ENCODE results near the gene STK24.
"Not testable (repeated sequence)": the region's sequence is repeated elsewhere in the genome, so short reads cannot be mapped to it uniquely, and the experiment has no call there.

Gene STK24

DNA sequence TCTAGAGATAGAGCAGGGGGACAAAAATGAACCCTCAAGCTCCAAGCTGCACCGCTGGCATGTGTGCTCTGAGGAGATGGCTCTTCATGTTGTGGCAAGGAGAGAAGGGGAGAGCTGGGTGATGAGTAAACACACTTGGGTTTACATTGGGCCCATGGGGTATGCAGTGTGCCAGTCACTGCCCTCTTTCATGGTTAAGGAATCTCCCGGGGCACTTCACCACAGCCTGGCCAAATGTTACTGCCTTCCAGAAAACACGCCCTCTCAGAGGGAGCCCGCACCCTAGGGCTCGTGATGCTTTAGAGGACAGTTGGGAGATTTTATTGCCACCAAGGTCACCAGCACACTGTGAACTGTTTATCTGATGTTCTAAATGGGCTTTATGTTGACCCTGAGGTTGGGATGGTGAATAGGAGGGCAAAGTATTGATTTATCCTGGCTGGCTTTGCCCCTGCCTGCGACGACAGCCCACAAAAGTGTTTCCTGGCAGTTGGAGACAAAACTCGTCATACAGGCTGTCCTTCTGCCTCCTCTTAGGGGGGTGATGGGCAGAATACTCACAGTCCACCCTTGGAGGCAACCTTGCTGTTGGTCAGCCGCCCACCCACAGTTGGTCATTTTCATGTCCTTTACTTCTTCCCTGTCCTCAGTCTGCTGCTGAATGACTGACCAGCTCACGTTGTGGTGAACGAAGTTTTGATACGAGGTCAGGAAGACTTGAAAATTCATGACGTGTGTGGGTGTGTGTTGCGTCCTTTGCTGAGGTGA is 156.9 kb downstream of the STK24 start:
- DNase-seq (ENCODE audit: insufficient read length, low spot score) (no peak), FAIRE-seq (no peak)
- TF ChIP-seq POLR2A (IDR thresholded peaks at IDR 0.05; ENCODE audit: low read depth, low read length): no peak

DNA sequence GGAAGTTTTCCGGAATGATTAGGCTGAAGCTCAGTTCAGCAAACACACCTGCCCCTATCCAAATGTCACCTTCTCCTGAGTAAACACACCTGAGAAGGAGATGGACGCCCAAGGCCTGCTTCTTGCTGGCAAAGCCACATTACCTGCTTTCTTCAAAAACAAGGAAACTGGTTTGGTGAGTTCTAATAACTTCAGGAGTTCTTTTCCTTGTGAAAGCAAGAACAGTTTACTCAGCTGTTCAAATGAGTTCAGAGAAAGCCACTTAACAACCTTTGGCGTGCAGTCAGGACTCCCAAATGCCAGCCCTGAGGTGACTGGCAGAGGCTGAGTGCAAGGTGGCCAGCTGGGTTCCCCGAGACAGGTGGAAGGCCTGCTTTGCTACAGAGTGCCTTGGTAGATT is 160.5 kb downstream of the STK24 start:
- FAIRE-seq (no peak), DNase-seq (ENCODE audit: insufficient read length, low spot score) (no peak)
- TF ChIP-seq POLR2A (IDR thresholded peaks at IDR 0.05; ENCODE audit: low read depth, low read length): no peak

DNA sequence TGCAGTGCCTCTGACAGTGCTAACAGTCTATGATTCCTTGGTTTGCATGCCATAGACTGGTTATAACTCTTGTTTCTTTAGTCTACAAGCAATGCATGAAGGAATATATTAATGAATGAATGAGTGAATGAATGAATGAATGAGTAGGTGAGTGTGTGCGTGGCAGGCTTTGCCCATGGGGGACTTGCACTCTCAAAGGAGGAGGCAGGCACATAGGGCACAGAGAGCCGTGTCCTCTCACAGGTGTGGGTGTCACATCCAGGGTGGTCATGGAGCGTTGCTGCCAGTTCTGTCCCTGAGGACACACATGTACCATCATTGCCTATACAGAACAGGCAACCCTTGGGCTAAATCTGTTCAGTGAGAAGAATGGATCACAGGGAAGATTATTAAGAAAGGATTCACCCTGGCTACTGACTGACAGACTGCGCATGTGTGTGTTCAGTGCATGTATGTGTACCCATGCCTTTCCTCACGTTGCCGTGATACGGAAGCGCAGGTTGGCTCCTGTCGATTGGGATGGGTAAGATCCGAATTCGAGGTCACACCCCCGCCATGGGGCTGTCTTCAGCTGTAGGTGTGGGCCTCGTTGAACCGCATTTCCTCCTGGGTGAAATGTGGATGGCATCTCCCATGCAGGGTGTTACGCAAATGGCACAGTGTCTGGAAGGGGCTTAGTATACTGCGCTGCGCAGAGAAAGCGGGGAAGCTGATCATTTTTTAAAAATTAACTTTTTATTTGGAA is 161.4 kb downstream of the STK24 start:
- DNase-seq (ENCODE audit: insufficient read length, low spot score) (no peak), FAIRE-seq (no peak)
- TF ChIP-seq POLR2A (IDR thresholded peaks at IDR 0.05; ENCODE audit: low read depth, low read length): no peak

DNA sequence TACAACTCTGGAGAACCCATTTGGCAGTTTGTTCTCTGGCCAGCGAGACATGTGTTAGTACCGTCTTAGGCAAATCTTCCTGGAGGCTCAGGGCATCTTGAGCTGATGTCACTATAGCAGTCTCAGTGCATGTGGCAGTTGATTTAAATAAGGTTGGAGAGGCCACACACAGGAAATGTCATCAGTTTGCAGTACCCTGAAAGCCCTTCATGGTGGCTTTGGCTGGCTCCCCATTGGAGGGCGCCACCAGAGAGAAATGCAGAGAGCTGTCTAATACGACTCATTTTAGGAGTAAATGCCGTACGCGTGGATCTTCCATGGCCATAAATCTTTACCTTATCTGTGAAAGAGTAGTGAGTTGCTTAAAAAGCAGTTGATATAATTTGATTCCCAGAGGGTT is 163.1 kb downstream of the STK24 start:
- no peak for TF ChIP-seq POLR2A (IDR thresholded peaks at IDR 0.05; ENCODE audit: low read depth, low read length)
- no peak for FAIRE-seq
- no peak for DNase-seq (ENCODE audit: insufficient read length, low spot score)

DNA sequence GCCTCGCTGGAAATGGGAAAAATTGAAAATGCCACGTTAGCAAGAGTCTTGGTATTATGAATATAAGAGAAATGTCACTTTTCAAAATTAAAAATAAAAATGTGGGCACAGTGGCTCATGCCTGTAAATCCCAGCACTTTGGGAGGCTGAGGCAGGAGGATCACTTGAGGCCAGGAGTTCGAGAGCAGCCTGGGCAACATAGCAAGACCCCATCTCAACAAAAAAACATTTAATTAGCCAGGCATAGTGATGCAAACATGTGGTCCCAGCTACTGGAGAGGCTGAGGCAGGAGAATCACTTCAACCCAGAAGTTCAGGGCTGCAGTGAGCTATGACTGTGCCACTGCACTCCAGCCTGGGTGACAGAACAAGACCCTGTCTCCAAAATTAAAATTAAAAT is 163.6 kb downstream of the STK24 start:
- DNase-seq (ENCODE audit: insufficient read length, low spot score); FAIRE-seq: not testable (repeated sequence)

DNA sequence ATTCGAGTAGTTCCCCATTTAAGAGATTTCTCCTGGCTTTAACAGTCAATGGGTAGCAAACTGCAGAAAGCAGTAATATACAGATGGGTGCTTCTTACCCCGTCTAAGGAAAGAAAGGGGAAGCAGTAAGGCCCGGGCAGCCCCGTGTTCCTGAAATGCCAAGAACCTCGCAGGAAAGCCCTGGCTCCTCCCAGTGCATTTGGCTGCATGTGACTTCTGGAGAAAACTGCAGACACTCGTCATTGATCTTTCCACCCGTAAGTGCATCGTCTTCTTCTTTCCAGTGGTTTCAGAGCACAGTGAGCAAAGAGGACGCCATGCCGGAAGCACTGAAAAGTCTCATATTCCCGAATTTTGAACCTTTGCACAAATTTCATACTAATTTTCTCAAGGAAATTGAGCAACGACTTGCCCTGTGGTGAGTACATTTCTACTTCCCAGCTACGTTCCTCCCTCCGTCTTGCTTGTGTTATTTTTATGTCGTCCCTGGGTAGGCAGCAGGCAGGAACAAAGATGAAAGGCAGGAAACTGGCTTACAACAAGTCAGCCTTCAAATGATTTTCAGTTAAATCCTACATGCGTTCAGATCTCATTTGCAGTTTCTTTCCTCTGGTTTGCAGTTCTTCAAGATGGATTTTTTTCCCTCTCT is 165.2 kb downstream of the STK24 start:
- DNase-seq (ENCODE audit: insufficient read length, low spot score) (no peak), FAIRE-seq (no peak)
- no peak for TF ChIP-seq POLR2A (IDR thresholded peaks at IDR 0.05; ENCODE audit: low read depth, low read length)

DNA sequence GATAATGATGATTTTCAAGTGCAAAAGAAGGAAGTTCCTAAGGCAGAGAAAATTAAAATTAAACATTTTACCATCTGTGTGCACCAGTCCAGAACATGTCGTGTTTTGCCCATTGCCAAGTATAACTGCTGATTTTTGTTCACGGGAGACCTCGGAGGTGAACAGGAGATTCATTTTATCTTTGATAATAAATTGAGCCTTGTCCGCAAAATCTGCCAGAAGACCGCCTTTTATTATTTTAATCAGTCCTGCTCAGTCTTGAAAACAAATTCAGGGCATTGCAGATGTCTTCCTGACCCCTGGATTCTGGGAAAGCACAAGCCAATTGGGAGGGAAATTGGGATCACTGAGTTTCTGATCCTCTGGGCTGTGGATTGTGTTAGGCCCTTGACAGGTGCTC is 165.9 kb downstream of the STK24 start:
- no peak for FAIRE-seq
- TF ChIP-seq POLR2A (IDR thresholded peaks at IDR 0.05; ENCODE audit: low read depth, low read length): no peak

DNA sequence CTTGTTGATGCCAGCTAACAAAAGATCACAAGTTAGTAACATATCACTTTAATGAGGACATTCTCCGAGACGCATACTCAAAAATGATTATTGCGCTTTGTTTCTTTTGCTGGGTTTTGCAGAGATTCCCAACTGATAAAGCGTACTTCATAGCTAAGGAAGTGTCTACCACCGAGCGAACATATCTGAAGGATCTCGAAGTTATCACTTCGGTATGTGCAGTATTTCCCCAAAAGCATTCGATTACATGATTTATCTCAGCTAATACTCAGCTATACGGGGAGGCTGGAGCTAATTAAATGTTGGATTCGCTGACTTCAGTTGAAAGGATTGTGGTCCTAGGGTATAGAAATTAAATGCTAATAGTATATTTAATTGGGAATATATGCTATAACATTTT is 166.3 kb downstream of the STK24 start:
- no peak for FAIRE-seq
- DNase-seq (ENCODE audit: insufficient read length, low spot score): no peak
- TF ChIP-seq POLR2A (IDR thresholded peaks at IDR 0.05; ENCODE audit: low read depth, low read length): no peak

More for the DNA sequence above, 165.9 kb downstream of the STK24 start:
- DNase-seq (ENCODE audit: insufficient read length, low spot score): no peak

DNA sequence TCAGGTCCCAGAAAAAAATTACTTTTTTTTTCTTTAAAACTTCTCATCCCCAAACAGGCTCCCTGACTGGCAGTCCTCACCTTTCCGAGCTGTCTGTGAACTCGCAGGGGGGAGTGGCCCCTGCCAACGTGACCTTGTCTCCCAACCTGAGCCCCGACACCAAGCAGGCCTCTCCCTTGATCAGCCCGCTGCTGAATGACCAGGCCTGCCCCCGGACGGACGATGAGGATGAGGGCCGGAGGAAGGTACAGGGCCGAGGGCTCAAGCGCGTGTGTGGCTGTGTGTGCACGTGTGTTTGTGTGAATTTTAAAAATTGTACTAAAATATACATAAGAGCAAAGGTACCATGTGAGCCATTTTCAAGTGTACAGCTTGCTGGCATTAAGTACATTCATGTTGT is 167.6 kb downstream of the STK24 start:
- no peak for DNase-seq (ENCODE audit: insufficient read length, low spot score)
- TF ChIP-seq POLR2A (IDR thresholded peaks at IDR 0.05; ENCODE audit: low read depth, low read length): no peak

DNA sequence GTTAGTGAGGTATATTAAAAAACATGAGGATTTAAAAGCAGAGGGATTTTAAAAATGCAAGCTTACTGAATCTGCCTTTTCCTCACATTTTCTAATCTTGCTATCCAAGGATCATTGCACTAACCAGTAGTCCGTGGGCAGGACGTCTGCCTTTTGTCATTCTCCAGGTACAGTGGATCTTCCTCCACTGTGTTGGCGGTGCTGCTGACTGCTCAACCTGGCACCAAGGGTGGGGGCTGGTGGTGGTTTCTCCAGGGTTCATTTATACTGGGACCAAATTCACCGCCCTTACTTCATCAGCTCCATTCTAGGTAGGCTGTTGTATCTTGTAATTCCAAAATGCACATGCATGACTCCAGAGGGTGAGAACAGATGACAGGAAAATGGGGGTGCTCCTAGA is 169.3 kb downstream of the STK24 start:
- no peak for DNase-seq (ENCODE audit: insufficient read length, low spot score)
- TF ChIP-seq POLR2A (IDR thresholded peaks at IDR 0.05; ENCODE audit: low read depth, low read length): no peak
- FAIRE-seq: no peak

More for the DNA sequence above, 167.6 kb downstream of the STK24 start:
- no peak for FAIRE-seq

DNA sequence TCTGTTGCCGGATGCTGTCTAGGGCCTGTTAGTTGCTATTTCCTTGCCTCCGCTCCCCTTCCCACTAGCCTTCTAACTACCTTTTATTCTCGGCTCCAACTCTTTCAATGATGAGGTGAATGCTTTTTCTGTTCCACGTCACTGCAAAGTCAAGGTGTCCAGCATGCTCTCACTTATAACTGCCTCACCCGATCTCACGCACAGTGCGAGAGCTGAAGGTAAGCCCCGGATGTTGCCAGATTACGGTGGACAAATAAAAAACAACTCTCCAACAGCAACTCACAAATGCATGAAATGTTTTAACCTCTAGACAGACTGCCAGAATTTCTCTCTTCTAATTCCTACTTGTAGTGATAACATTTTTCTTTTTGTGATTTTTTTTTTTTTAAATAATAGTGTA is 169.9 kb downstream of the STK24 start:
- no peak for DNase-seq (ENCODE audit: insufficient read length, low spot score)
- no peak for TF ChIP-seq POLR2A (IDR thresholded peaks at IDR 0.05; ENCODE audit: low read depth, low read length)
- no peak for FAIRE-seq

DNA sequence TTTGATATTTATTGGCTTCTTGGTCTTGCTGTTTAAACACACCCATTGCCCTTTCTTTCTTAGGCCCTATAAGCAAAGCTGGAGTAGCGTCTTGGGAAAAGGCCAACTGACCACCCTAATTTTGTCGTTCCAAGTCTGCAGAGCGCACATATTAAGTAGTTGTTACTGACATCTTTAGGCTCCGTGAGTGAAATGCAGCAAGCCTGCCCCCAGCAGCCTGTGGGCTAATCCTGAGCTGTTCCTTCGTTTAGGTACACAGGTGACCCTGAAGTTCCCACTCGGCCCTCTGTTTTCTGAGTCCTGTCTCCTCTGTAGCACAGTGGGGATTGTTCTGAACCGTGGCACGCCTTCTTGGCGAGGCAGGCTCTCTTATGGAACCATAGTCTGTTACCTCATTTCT is 170.5 kb downstream of the STK24 start:
- TF ChIP-seq POLR2A (IDR thresholded peaks at IDR 0.05; ENCODE audit: low read depth, low read length): no peak
- FAIRE-seq (no peak), DNase-seq (ENCODE audit: insufficient read length, low spot score) (no peak)

DNA sequence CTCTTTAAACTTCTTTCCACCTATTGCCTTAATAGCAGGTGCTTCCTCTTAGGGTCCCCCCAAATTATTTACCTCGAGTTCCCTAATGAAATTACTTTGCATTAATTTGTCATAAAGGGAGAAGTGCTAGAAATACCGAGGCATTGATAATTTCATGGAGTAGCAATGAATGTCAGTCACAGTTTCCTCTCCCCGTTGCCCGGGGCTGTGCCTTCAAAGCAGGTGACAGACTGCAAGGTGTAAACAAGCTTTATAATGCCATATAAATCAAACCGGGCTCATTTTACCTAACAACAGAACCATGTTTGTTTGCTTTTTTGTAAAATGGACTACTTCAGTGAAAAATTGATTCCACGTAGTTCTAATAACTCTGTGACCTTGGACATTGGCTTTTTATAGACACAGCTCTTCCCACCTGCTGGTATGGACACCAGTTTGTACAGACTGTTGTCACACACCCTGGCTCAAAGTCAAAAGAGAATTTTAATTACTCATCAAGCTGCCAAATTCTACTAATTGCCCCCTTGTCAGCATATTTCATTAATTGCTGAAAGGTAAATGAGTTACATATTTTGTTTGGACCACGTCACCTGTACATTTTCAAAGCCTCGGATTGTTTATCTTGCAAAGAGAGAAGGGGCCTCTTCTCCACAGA is 171.1 kb downstream of the STK24 start:
- no peak for FAIRE-seq
- TF ChIP-seq POLR2A (IDR thresholded peaks at IDR 0.05; ENCODE audit: low read depth, low read length): no peak
- no peak for DNase-seq (ENCODE audit: insufficient read length, low spot score)

DNA sequence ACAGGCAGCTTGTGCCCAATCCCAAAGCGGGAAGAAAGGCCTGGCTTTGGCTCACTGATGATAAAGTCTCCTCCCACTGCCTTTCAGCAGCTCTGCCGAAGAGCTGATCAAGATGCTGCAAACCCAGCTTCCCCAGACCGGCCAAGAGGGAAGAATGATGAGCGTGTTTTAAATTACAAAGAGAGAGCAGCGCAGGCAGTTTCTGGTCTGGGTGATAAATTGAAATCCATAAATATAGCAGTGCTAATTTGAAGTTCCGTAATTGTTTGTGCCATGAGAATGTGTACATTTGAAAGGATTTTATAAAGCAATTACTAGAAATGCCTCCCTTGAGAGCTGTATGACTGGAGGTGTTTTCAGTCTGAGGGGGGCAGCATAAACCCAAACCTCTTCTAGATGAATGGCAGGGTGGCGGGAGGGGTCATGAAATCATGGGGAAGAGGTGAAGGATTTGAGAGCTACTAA is 171.8 kb downstream of the STK24 start:
- FAIRE-seq (no peak), DNase-seq (ENCODE audit: insufficient read length, low spot score) (no peak)
- TF ChIP-seq POLR2A (IDR thresholded peaks at IDR 0.05; ENCODE audit: low read depth, low read length): no peak
